Measurements from ENCODE around the gene CPXM2. TPM values are rescaled to one million over a fixed set of nuclear protein-coding genes. Genes with fewer than 3 reads are reported as not detected.

Gene CPXM2
- polyA plus RNA-seq, 1 of the 3 experiments (the other 2 are of a cell fraction): not detected

GRCh38 chr10:123869020-123869414 lies 22.6 kb downstream of the CPXM2 start (continued):
- TF ChIP-seq RFX5 (IDR thresholded peaks at IDR 0.05; ENCODE audit: low read length) (no peak), GATA2 (CRISPR knock-in tag; IDR thresholded peaks at IDR 0.05) (no peak)

DNA sequence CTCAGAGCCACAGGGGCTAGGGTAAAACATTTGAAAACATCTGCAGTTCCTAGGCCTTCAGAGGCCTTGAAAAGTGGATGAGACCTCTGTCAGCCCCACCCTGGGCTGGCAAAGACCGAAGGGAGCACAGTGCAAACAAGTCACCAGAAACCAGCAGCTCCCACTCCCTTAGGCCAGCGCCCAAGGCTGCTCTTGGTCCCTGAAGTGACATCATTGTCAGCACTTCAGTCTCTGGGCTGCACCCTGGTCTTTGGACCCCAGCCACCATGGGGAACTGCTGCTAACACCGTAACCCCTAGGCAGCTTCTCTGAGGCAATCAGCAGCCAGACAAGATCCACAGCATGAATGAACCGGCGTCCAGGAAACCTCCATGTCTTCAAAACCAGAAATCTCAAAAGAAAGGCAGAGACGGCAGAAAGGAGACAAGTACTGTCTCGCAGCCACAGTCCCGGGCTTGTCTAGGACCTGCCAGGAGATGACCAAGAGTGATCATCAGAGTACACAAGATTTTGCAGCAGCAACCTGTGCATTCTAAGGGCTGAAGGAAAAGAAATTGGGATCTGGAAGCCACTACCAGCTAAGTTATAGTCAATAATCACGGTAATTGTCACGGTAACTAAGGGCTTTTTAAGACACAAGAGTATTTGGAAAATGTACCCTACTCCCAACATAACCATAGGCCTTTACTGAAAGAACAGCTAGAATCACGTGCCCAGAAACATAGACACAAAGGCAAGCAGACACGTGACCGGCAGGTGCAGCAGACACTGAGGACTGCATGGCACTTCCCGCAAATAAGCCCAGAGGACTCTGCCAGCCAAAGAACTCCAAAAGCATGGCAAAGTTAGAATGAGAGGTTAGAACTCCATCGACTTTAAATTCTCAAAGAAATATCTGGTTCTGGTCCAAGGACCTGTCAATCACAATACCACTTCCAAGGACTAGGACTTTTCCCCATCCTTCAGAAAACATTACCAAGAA lies 23.3 kb downstream of the CPXM2 start:
- Histone ChIP-seq H3K9me3 (no peaks in the 10 kb centered on the region; the same call in 1 of the 2 replicates), H3K9ac (no peak overlapping the region), H3K27ac (ENCODE audit: low read depth in 2 of 2, low read length in 1 of 2) (no peak overlapping the region), H2AFZ (ENCODE audit: low read depth) (no peak overlapping the region), H3K9me2 (no peaks in the 10 kb centered on the region), H3K36me3 (replicated peaks in 1 of 2; ENCODE audit: control insufficient read depth in 1 of 2, insufficient read depth in 2 of 2, low read length in 1 of 2) (no peaks in the 10 kb centered on the region), H3K79me2 (ENCODE audit: insufficient read depth) (no peaks in the 10 kb centered on the region), H3F3A (replicated peaks; ENCODE audit: insufficient read depth) (no peaks in the 10 kb centered on the region), H3K4me3 (ENCODE audit: low read depth in 2 of 2, low read length in 1 of 2) (no peak overlapping the region), H3K4me1 (ENCODE audit: control insufficient read depth in 1 of 2, insufficient read depth in 2 of 2, low read depth in 1 of 2, low read length in 1 of 2) (no peaks in the 10 kb centered on the region), H3K4me2 (no peak overlapping the region), H4K20me1 (ENCODE audit: insufficient read depth) (no peaks in the 10 kb centered on the region), H3K27me3 (ENCODE audit: insufficient read depth) (no peaks in the 10 kb centered on the region)
- ChIA-PET CTCF (no interaction called here), POLR2A (no interaction called here)
- no peak for DNase-seq
- TF ChIP-seq, protein P1, sequence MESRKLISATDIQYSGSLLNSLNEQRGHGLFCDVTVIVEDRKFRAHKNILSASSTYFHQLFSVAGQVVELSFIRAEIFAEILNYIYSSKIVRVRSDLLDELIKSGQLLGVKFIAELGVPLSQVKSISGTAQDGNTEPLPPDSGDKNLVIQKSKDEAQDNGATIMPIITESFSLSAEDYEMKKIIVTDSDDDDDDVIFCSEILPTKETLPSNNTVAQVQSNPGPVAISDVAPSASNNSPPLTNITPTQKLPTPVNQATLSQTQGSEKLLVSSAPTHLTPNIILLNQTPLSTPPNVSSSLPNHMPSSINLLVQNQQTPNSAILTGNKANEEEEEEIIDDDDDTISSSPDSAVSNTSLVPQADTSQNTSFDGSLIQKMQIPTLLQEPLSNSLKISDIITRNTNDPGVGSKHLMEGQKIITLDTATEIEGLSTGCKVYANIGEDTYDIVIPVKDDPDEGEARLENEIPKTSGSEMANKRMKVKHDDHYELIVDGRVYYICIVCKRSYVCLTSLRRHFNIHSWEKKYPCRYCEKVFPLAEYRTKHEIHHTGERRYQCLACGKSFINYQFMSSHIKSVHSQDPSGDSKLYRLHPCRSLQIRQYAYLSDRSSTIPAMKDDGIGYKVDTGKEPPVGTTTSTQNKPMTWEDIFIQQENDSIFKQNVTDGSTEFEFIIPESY (IDR thresholded peaks at IDR 0.05; ENCODE audit: borderline replicate concordance, low read depth): no peak
- TF ChIP-seq MEF2A (IDR thresholded peaks at IDR 0.05; ENCODE audit: borderline replicate concordance, low read depth) (no peak), CTCF (IDR thresholded peaks at IDR 0.05) (no peak), CHD2 (IDR thresholded peaks at IDR 0.05; ENCODE audit: low read length, partially characterized antibody) (no peak), POLR2AphosphoS5 (IDR thresholded peaks at IDR 0.05; ENCODE audit: low read depth, low read length) (no peak), TAF1 (IDR thresholded peaks at IDR 0.05; ENCODE audit: borderline replicate concordance, low read depth, low read length) (no peak), FOXJ3 (CRISPR knock-in tag; IDR thresholded peaks at IDR 0.05) (no peak), RCOR1 (IDR thresholded peaks at IDR 0.05; ENCODE audit: low read length) (no peak), REST (IDR thresholded peaks at IDR 0.05; ENCODE audit: low read depth, low read length) (no peak), FOXM1 (IDR thresholded peaks at IDR 0.05; ENCODE audit: low read depth) (no peak), RXRA (IDR thresholded peaks at IDR 0.05; ENCODE audit: borderline replicate concordance, low read depth) (no peak), JUND (IDR thresholded peaks at IDR 0.05) (no peak), GATA2 (CRISPR knock-in tag; IDR thresholded peaks at IDR 0.05) (no peak), IRF3 (IDR thresholded peaks at IDR 0.05; ENCODE audit: low read depth, low read length) (no peak)
- WGBS (ENCODE audit: low lambda C conversion rate): 38% methylated on average over 10 of the region's 15 CpGs

All from SK-N-SH (cell line).